Activated T-helper 1 cell treated with anti-CD3 and anti-CD28 coated beads, Interleukin-12 subunit alpha, Interleukin-12 subunit beta, Interleukin-2, Interleukin-4 antibody, amounts not matched to agents 30 ng/mL and 10 ng/mL and 1 ng/mL, durations not matched to agents 14 hours and 24 hours and 36 hours (primary cell): ENCODE measurements around the gene FBXW11. TPM values are rescaled to one million over a fixed set of nuclear protein-coding genes. Genes with fewer than 3 reads are reported as not detected.
"Not testable (repeated sequence)": the region's sequence is repeated elsewhere in the genome, so short reads cannot be mapped to it uniquely, and the experiment has no call there.

Experiments
- DNase-seq: peaks from one replicate; pipeline ENCODE4 v3.0.0; 2021; ENCODE audit warnings: low spot score
- H3K27ac Mint-ChIP-seq: one replicate; pipeline ENCODE4 v1.8.0; 2021; ENCODE audit warnings: mild to moderate bottlenecking, mixed read lengths
- H3K27me3 Mint-ChIP-seq: one replicate; pipeline ENCODE4 v1.8.0; 2022; ENCODE audit warnings: mild to moderate bottlenecking, moderate library complexity, mixed read lengths; ENCODE audit not compliant: insufficient read depth
- H3K36me3 Mint-ChIP-seq: one replicate; pipeline ENCODE4 v1.8.0; 2021; ENCODE audit warnings: low read depth, mixed read lengths
- H3K4me1 Mint-ChIP-seq: one replicate; pipeline ENCODE4 v1.8.0; 2021; ENCODE audit warnings: low read depth, mixed read lengths
- H3K4me3 Mint-ChIP-seq: one replicate; pipeline ENCODE4 v1.8.0; 2021; ENCODE audit warnings: mild to moderate bottlenecking, moderate library complexity, mixed read lengths
- H3K9me3 Mint-ChIP-seq: one replicate; pipeline ENCODE4 v1.8.0; 2021; ENCODE audit warnings: mixed read lengths
- intact Hi-C: fragments of 100-400 bp; cut with micrococcal nuclease; formaldehyde crosslinking; loops from one replicate; pipeline ENCODE4 v1.15.1; 2024
- total RNA-seq: library from RNA; stranded (reverse); gene quantifications from 2 replicates; pipeline ENCODE4 v1.2.3, GENCODE V29; 2022

The FBXW11 gene
- total RNA-seq, 1 donor from 2014 or later, result 57.9 TPM

DNA sequence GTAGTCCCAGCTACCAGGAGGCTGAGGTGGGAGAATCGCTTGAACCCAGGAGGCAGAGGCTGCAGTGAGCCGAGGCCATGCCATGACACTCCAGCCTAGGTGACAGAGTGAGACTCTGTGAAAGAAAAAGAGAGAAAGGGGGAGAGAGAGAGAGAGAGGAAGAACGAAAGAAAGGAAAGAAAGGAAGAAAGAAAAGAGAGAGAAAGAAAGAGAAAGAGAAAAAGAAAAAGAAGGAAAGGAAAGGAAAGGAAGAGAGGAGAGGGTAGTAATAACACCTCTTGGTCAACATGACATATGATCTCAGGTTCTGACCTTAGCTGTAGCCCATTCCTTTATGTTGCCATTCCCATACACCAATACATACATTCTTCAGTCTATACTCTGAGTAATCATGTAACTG lies 14.1 kb downstream of the FBXW11 start:
- H3K36me3 Mint-ChIP-seq, result peaks cover 33% of the 10 kb centered on the region
- H3K4me1 Mint-ChIP-seq, result peaks cover 33% of the 10 kb centered on the region
- no peaks in the 10 kb centered on the region for H3K9me3 Mint-ChIP-seq
- H3K4me3 Mint-ChIP-seq, result no peak overlapping the region
- intact Hi-C loops, result no loop called here
- H3K27ac Mint-ChIP-seq, result no peak overlapping the region
- no peaks in the 10 kb centered on the region for H3K27me3 Mint-ChIP-seq
- DNase-seq, result no peak

DNA sequence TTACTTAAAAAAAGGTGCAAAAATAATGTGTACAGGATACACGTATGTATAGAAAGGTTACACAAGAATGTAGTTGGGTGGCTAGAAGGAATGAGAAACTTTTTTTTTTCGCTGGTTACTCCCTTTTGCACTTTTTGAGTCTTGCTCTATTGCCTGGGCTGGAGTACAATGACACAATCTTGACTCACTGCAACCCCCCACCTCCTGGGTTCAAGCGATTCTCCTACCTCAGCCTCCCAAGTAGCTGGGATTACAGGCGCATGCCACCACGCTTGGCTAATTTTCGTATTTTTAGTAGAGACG lies 15.8 kb downstream of the FBXW11 start:
- Mint-ChIP-seq H3K9me3 (no peaks in the 10 kb centered on the region), H3K4me1 (peaks cover 36% of the 10 kb centered on the region), H3K27ac (no peak overlapping the region), H3K27me3 (no peaks in the 10 kb centered on the region), H3K4me3 (no peak overlapping the region), H3K36me3 (peaks cover 38% of the 10 kb centered on the region)
- intact Hi-C loops, result no loop called here
- DNase-seq, result no peak

DNA sequence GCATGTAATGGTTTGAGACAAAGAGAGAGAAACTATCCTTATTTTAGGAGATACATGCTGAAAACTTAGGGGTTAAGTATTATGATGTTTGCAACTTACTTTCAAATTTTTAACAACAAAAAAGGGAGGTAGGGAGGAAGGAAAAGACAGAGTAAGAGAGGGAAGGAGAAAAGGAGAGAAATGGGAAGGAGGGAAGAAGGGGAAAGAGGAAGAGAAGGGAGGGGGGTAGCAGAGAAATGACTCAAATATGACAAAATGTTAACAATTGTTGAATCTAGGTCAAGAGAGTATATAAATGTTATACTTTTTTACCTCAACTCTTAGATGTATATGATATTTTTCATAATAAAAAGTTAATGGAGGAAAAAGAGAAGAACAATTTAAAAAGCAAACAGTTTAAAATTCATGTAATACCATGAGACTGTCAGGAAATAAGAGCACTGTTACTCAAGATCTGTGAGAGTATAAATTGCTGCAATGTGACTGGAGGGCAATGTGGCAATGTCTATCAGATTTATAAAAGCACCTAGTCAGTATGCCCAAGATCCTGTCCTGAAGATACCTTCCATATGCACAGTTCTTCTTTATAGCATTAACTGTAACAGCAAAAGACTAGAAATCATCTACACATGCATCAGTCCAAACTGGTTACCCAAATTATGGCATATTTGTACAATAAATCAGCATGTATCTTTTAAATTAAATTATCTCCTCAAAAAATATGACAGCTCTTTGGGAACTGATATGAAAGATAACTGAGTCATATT lies 16.3 kb downstream of the FBXW11 start:
- peaks cover 36% of the 10 kb centered on the region for H3K4me1 Mint-ChIP-seq
- H3K36me3 Mint-ChIP-seq, result peaks cover 39% of the 10 kb centered on the region
- H3K9me3 Mint-ChIP-seq, result no peaks in the 10 kb centered on the region
- no peaks in the 10 kb centered on the region for H3K27me3 Mint-ChIP-seq
- DNase-seq, result no peak
- intact Hi-C loops, result loop anchor here (1.0 to 5.0 kb wide), 5 partner anchors 9 to 197 kb away; partner anchors contain the start of gene STK10
- no peak overlapping the region for H3K4me3 Mint-ChIP-seq
- H3K27ac Mint-ChIP-seq, result peak overlapping the region; percentile 15

DNA sequence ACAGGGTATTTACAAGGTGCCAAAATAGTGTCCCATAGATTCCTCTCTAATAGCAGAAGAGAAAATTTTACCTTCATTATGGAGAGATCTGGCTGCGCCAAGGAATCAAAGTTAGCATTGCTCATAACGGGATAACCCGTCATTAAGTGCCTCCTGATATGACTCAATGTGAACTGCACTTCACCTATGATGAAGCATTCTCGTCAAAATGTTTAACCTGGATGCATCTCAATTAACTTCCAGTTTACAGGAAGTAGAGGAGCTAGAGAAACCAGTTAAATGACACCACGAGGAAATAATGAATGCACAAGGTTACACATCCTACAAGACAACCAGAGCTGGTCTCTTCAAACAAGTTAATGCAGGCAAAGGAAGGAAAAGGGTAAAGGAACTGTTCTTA lies 17.2 kb downstream of the FBXW11 start:
- intact Hi-C loops, result loop anchor here (1.0 to 5.0 kb wide), 5 partner anchors 10 to 198 kb away; partner anchors contain the start of gene STK10
- no peaks in the 10 kb centered on the region for H3K9me3 Mint-ChIP-seq
- peaks cover 41% of the 10 kb centered on the region for H3K36me3 Mint-ChIP-seq
- DNase-seq, result no peak
- H3K4me3 Mint-ChIP-seq, result no peak overlapping the region
- H3K27ac Mint-ChIP-seq, result peak overlapping the region; percentile 74
- no peaks in the 10 kb centered on the region for H3K27me3 Mint-ChIP-seq
- H3K4me1 Mint-ChIP-seq, result peaks cover 38% of the 10 kb centered on the region

DNA sequence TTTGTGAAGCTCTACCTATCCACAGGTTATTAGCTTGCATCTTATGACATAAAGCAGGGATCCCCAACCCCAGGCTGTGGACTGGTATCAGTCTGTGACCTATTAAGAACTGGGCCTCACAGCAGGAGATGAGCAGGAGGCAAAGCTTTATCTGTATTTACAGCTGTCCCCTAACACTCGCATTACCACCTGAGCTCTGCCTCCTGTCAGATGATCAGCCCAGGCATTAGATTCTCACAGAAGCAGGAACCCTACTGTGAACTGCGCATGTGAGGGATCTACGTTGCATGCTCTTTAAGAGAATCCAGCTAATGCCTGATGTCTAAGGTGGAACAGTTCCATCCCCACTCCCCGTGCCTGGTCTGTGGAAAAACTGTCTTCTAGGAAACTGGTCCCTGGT lies 19.7 kb downstream of the FBXW11 start:
- DNase-seq, result no peak
- H3K36me3 Mint-ChIP-seq, result peaks cover 44% of the 10 kb centered on the region
- intact Hi-C loops, result loop anchor here (5.0 kb wide), 2 partner anchors 34 to 201 kb away; partner anchors contain the start of gene STK10
- no peak overlapping the region for H3K4me3 Mint-ChIP-seq
- peak overlapping the region; percentile 36 for H3K27ac Mint-ChIP-seq
- H3K27me3 Mint-ChIP-seq, result no peaks in the 10 kb centered on the region
- peaks cover 45% of the 10 kb centered on the region for H3K4me1 Mint-ChIP-seq
- H3K9me3 Mint-ChIP-seq, result peaks cover 1% of the 10 kb centered on the region

DNA sequence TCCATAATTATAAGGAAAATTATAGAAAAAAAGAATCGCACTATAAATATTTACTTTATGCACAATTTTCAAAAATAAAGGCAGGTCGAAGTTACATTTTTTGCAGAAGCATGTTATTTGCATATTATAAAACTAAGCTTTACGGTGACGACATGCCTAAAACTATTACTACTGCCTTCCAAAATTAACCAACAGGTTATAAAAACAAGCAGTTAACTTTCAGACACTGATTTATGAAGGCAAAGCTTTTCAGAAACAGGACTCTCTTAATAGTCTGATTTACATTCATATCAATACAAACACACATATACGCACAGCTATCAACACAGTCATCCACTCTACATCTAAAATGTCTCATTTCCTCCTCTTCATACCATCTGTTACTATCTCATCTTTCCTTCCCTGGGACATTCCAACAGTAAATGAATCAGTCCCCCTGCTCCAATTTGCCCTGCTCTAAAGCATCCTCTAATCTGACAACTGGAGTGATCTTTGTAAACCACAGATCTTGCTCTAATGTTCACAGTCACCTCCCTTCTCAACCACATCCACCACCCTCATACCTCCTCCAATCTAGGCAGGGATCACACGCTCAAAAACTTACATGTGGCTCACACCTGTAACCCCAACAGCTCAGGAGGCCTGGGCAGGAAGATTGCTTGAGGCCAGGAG lies 21.6 kb downstream of the FBXW11 start:
- DNase-seq, result peak; percentile 49
- H3K27ac Mint-ChIP-seq, result peak overlapping the region; percentile 16
- no peak overlapping the region for H3K4me3 Mint-ChIP-seq
- peaks cover 42% of the 10 kb centered on the region for H3K4me1 Mint-ChIP-seq
- no peaks in the 10 kb centered on the region for H3K27me3 Mint-ChIP-seq
- intact Hi-C loops, result loop anchor here (1.0 to 5.0 kb wide), 6 partner anchors 19 to 202 kb away; partner anchors contain the start of gene STK10
- peaks cover 19% of the 10 kb centered on the region for H3K9me3 Mint-ChIP-seq
- H3K36me3 Mint-ChIP-seq, result peaks cover 48% of the 10 kb centered on the region

DNA sequence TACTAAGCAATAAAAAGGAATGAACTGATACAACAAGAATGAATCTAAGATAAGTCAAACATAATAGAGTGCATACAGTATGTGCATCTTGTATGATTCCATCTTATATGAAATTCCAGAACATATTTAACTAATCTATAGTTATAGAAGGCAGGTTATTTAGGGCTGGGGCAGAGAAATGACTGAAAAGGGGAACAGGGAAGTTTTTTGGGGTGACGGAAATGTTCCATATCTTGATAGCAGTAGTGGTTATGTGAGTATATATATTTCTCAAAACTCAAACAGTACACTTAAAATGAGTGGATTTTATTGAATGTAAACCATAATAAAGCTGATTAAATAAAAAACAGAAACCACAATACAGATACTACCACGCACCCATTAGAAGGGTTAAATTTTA lies 24.6 kb downstream of the FBXW11 start:
- Mint-ChIP-seq H3K4me3 (no peak overlapping the region), H3K9me3 (peaks cover 38% of the 10 kb centered on the region), H3K27me3 (no peaks in the 10 kb centered on the region), H3K36me3 (peaks cover 37% of the 10 kb centered on the region), H3K4me1 (peaks cover 37% of the 10 kb centered on the region), H3K27ac (no peak overlapping the region)
- DNase-seq, result no peak
- intact Hi-C loops, result no loop called here

DNA sequence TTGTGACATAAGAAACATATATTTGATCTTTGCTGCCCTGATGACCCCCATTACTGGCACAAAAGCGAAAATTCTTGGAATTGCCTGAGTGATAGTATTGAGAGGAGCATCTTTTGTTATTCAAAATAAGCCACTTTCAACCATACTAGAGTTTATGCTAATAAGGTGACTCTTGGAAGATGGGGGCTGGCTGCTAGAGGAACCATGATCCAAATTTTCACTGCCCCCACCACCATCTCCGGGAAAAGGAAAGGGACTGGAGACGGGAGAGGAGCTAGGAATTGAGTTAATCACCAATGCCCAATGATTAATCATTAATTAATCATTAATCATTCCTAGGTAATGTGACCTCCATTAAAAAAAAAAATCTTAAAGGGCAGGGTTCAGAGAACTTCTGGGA lies 25.6 kb downstream of the FBXW11 start:
- Mint-ChIP-seq H3K9me3 (peaks cover 38% of the 10 kb centered on the region), H3K27me3 (no peaks in the 10 kb centered on the region), H3K36me3 (peaks cover 39% of the 10 kb centered on the region), H3K27ac (no peak overlapping the region), H3K4me3 (no peak overlapping the region), H3K4me1 (peaks cover 42% of the 10 kb centered on the region)
- intact Hi-C loops, result no loop called here
- no peak for DNase-seq

DNA sequence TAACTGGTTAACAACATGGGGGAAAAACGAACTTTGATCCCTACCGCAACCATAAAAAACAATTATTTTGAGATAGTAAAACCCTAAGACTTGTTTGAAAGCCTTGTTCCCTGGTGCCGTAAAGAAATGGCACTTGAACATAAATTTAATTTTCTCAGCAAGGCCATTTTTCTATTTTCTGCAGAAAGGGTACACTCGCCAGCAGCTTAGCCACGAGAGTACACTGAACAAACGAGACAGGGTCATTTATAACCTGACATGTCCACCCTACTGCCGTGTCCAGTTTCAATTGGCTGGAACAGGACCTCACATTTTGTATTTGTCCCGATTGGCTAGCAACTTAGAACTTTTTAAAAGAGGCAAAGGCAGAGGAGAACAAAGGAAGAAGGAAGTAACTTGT lies 26.8 kb downstream of the FBXW11 start:
- H3K9me3 Mint-ChIP-seq, result peaks cover 38% of the 10 kb centered on the region
- intact Hi-C loops, result no loop called here
- no peak for DNase-seq
- no peak overlapping the region for H3K27ac Mint-ChIP-seq
- no peaks in the 10 kb centered on the region for H3K27me3 Mint-ChIP-seq
- no peak overlapping the region for H3K4me3 Mint-ChIP-seq
- H3K4me1 Mint-ChIP-seq, result peaks cover 45% of the 10 kb centered on the region
- peaks cover 39% of the 10 kb centered on the region for H3K36me3 Mint-ChIP-seq

DNA sequence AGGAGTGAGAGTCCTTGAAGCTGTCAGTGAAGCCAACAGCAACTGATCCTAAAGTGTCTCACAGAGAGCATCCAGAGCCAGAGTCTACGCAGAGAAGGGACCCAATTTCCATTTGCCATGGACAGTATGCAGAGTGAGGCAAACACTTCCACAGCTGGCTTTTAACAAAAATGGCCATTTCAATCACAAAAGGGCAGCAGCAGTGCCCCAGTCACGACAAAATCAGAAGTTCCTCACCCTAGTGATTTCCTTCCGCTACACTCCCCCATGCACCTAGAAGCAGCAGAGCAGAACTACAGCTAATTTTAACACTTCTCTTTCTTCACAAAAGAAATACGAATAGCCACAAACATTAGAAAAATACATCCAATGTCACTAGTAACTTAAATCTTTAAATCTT lies 27.9 kb downstream of the FBXW11 start:
- peaks cover 36% of the 10 kb centered on the region for H3K36me3 Mint-ChIP-seq
- H3K4me3 Mint-ChIP-seq, result no peak overlapping the region
- H3K27ac Mint-ChIP-seq, result no peak overlapping the region
- no peak for DNase-seq
- H3K4me1 Mint-ChIP-seq, result peaks cover 40% of the 10 kb centered on the region
- no peaks in the 10 kb centered on the region for H3K27me3 Mint-ChIP-seq
- H3K9me3 Mint-ChIP-seq, result peaks cover 38% of the 10 kb centered on the region
- intact Hi-C loops, result loop anchor here (1.0 kb wide), 1 partner anchor 11 kb away; no protein-coding TSS in a partner anchor

DNA sequence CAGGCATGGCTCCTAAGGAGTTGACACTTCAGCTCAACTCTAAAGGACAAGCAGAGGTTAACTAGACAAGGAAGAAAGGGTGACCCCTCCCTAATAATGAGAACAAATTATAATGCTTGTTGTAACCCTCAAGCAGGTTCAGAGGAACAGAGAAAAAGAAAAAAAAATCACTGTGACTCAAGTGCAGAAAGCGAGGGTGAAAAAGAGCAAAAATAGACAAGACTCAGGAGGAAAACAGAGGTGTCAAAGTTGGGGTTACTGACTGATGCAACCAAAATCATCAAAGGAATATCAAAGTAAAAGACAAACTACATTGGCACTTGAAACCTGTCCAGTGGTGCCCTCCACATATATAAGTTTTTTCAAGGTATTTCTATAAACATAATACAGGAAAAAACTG lies 28.4 kb downstream of the FBXW11 start:
- H3K4me3 Mint-ChIP-seq, result no peak overlapping the region
- peak overlapping the region; percentile 31 for H3K27ac Mint-ChIP-seq
- intact Hi-C loops, result loop anchor here (1.0 kb wide), 1 partner anchor 11 kb away; no protein-coding TSS in a partner anchor
- H3K27me3 Mint-ChIP-seq, result no peaks in the 10 kb centered on the region
- H3K36me3 Mint-ChIP-seq, result peaks cover 37% of the 10 kb centered on the region
- peaks cover 38% of the 10 kb centered on the region for H3K9me3 Mint-ChIP-seq
- H3K4me1 Mint-ChIP-seq, result peaks cover 39% of the 10 kb centered on the region
- DNase-seq, result no peak

DNA sequence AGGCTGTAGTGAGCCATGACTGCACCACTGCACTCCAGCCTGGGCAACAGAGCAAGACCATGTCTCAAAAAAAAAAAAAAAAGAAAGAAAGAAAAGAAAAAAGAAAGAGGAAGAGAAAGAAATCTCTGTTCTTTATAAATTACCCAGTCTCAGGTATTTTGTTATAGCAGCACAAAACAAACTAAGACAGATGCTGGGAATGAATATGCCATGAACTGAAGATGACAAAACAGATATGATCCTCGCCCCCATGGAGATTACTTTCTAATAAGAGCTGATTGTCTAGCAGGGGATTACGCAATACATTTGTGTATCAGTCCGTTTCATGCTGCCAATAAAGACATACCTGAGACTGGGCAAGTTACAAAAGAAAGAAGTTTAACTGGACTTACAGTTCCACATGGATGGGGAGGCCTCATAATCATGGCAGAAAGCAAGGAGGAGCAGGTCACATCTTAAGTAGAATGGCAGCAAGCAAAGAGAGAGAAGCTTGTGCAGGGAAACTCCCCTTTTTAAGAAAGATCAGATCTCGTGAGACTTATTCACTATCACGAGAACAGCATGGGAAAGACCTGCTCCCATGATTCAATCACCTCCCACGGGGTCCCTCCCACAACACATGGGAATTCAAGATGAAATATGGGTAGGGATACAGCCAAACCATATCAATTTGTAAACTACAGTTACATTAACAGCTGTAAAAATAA lies 29.0 kb downstream of the FBXW11 start:
- DNase-seq, H3K4me3 Mint-ChIP-seq, H3K27me3 Mint-ChIP-seq, intact Hi-C loops: not testable (repeated sequence)
- Mint-ChIP-seq H3K27ac (peak overlapping the region; percentile 31), H3K4me1 (peaks cover 39% of the 10 kb centered on the region), H3K36me3 (peaks cover 35% of the 10 kb centered on the region), H3K9me3 (peaks cover 38% of the 10 kb centered on the region)
